A549 (cell line): ENCODE measurements around the gene CD300H.

Experiments used
- CBX2 ChIP-seq: fragments of 200-600 bp; sonication (generic); IDR thresholded peaks from 2 replicates; pipeline ENCODE4 v1.6.1; 2016; ENCODE audit warnings: low read depth, mild to moderate bottlenecking, borderline replicate concordance
- EP300 ChIP-seq, 2 experiments: fragments of >200 bp; sonication (Bioruptor Twin); formaldehyde crosslinking; IDR thresholded peaks; 2 replicates in 1 of 2; 3 replicates in 1 of 2; pipeline ENCODE4 v1.6.1; 2016 to 2017
- NR3C1 ChIP-seq: fragments of >200 bp; sonication (Bioruptor Twin); formaldehyde crosslinking; IDR thresholded peaks from 3 replicates; pipeline ENCODE4 v1.6.1; 2017
- POLR2A ChIP-seq: IDR thresholded peaks from 2 replicates; pipeline ENCODE4 v1.6.1; 2012; ENCODE audit warnings: mild to moderate bottlenecking, low read length
- RARB ChIP-seq: fragments of 250-450 bp; sonication (Bioruptor Pico); IDR thresholded peaks from 2 replicates; pipeline ENCODE4 v1.8.0; 2021; ENCODE audit warnings: mild to moderate bottlenecking, moderate library complexity
- SMC3 ChIP-seq: fragments of >200 bp; sonication (Bioruptor Twin); formaldehyde crosslinking; IDR thresholded peaks from 3 replicates; pipeline ENCODE4 v1.6.1; 2018; ENCODE audit warnings: inconsistent platforms
- SREBF2 ChIP-seq: fragments of 450-650 bp; IDR thresholded peaks from 2 replicates; pipeline ENCODE4 v1.6.1; 2014; ENCODE audit warnings: mild to moderate bottlenecking, moderate library complexity
- TP53 ChIP-seq: fragments of 250-450 bp; sonication (Bioruptor Pico); IDR thresholded peaks from 2 replicates; pipeline ENCODE4 v1.5.0; 2021; ENCODE audit warnings: mild to moderate bottlenecking, moderate library complexity
- TF ChIP-seq, protein P1 (sequence below): fragments of >200 bp; sonication (Bioruptor Twin); formaldehyde crosslinking; IDR thresholded peaks from 3 replicates; pipeline ENCODE4 v1.5.1; 2016

DNA sequence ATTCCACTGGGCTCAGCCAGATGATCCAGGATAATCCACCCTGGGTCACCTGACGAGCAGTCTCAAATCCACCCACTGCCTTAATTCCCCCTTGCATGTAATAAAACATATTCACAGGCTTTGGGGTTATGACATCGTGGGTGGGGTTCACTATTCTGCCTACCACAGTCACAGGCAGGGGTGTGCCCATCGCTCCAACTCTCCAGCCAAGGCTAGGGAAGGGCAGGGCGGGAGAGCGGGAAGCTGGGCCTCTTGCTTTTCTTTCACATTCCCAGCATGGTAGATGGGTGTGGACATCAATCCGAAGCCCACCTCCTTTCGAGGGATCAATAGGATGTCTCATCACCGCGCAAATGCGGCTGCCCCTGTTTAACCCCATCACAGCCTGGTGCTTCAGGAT, 37.5 kb upstream of the CD300H start:
- TF ChIP-seq EP300 (IDR thresholded peaks at IDR 0.05) (no peak), POLR2A (no peak), CBX2 (no peak), RARB (CRISPR knock-in tag) (no peak), TP53 (CRISPR knock-in tag) (no peak), SMC3 (no peak), SREBF2 (no peak), NR3C1 (no peak)
- TF ChIP-seq, protein P1, sequence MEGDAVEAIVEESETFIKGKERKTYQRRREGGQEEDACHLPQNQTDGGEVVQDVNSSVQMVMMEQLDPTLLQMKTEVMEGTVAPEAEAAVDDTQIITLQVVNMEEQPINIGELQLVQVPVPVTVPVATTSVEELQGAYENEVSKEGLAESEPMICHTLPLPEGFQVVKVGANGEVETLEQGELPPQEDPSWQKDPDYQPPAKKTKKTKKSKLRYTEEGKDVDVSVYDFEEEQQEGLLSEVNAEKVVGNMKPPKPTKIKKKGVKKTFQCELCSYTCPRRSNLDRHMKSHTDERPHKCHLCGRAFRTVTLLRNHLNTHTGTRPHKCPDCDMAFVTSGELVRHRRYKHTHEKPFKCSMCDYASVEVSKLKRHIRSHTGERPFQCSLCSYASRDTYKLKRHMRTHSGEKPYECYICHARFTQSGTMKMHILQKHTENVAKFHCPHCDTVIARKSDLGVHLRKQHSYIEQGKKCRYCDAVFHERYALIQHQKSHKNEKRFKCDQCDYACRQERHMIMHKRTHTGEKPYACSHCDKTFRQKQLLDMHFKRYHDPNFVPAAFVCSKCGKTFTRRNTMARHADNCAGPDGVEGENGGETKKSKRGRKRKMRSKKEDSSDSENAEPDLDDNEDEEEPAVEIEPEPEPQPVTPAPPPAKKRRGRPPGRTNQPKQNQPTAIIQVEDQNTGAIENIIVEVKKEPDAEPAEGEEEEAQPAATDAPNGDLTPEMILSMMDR: no peak
